Measurements from ENCODE around the gene NUDT9. TPM values are rescaled to one million over a fixed set of nuclear protein-coding genes. Genes with fewer than 3 reads are reported as not detected.
A peak's percentile ranks its signal among the peaks of the same experiment; 100 is the strongest.

Gene NUDT9
- total RNA-seq, 2 donors from 2014 or later, result 17.2 to 17.6 TPM

DNA sequence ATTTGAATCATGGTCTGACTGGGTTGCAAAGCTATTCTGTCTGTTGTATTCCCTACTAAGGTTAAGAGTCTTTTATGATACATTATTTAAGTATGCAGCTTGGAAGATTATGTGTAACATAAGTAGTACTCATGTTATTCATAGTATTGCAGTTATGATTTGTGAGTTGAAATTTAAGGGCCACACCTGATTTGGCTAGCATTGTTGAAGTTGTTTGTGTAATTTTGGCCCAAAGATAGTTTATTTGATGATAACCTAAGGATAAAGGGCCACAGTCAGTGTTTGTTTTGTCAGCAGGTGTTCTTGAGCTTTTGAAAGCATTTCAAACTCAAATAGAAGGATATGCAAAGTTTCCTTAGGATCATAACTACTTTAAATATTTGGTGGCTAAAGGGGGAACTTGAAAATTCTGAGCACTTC, 38.9 kb downstream of the NUDT9 start:
- H3K4me3 ChIP-seq, result no peak overlapping the region
- TF ChIP-seq, protein P1, sequence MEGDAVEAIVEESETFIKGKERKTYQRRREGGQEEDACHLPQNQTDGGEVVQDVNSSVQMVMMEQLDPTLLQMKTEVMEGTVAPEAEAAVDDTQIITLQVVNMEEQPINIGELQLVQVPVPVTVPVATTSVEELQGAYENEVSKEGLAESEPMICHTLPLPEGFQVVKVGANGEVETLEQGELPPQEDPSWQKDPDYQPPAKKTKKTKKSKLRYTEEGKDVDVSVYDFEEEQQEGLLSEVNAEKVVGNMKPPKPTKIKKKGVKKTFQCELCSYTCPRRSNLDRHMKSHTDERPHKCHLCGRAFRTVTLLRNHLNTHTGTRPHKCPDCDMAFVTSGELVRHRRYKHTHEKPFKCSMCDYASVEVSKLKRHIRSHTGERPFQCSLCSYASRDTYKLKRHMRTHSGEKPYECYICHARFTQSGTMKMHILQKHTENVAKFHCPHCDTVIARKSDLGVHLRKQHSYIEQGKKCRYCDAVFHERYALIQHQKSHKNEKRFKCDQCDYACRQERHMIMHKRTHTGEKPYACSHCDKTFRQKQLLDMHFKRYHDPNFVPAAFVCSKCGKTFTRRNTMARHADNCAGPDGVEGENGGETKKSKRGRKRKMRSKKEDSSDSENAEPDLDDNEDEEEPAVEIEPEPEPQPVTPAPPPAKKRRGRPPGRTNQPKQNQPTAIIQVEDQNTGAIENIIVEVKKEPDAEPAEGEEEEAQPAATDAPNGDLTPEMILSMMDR (IDR thresholded peaks at IDR 0.05), result no peak
- H3K27me3 ChIP-seq, result no peaks in the 10 kb centered on the region
- no peaks in the 10 kb centered on the region for H3K4me1 ChIP-seq
- no peak for DNase-seq (ENCODE audit: low spot score)
- H3K9me3 ChIP-seq, result no peaks in the 10 kb centered on the region
- no peaks in the 10 kb centered on the region for H3K36me3 ChIP-seq
- no peak overlapping the region for H3K27ac ChIP-seq

DNA sequence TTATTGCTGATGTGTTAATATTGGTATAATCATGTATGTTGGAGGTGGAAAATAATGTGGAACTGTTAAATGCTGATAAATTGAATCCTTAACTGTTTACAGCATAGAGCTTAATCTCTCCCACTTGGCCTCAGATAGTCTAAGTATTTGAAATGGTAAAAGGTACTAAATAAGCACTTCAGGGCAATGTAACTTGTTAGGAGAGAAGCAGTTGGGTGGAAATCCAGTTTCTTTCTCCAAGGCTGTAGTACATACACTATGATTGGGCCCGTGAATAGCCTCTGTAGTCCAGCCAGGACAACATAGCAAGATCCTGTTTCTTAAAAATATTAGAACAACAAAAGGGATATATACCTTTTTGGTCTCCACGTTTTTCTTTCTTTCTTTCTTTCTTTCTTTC, 39.7 kb downstream of the NUDT9 start:
- Histone ChIP-seq H3K27me3 (no peaks in the 10 kb centered on the region), H3K36me3 (no peaks in the 10 kb centered on the region), H3K4me1 (no peaks in the 10 kb centered on the region), H3K9me3 (no peaks in the 10 kb centered on the region), H3K27ac (no peak overlapping the region), H3K4me3 (no peak overlapping the region)
- DNase-seq (ENCODE audit: low spot score), result no peak
- TF ChIP-seq, protein P1 (IDR thresholded peaks at IDR 0.05), result no peak

DNA sequence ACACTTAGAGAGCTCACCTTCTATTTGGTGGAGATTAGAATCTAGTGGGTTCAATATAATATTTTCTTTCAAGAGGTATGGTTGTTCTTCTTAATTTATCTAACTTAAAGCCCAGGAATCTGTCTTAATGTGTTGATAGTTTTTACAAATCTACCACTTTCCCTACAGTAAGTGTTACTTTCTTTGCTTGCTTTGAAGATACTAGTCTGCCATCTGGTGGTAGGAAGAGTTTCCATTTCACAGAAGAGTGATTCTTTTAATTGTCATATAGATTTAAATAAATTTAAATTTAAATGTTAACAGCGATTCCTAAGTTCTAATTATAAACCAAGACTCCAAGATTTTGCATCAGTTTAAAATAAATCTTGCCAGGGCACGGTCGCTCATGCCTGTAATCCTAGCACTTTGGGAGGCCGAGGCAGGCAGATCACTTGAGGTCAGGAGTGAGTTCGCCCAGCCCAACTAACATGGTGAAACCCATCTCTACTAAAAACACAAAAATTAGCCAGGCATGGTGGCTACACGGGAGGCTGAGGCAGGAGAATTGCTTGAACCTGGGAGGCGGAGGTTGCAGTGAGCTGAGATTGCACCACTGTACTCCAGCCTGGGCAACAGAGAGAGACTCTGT, 43.5 kb downstream of the NUDT9 start:
- no peaks in the 10 kb centered on the region for H3K9me3 ChIP-seq
- H3K4me3 ChIP-seq, result no peak overlapping the region
- no peak for DNase-seq (ENCODE audit: low spot score)
- no peak overlapping the region for H3K27ac ChIP-seq
- no peaks in the 10 kb centered on the region for H3K36me3 ChIP-seq
- H3K4me1 ChIP-seq, result no peaks in the 10 kb centered on the region
- no peaks in the 10 kb centered on the region for H3K27me3 ChIP-seq
- TF ChIP-seq, protein P1 (IDR thresholded peaks at IDR 0.05), result peak; percentile 43 to 74

DNA sequence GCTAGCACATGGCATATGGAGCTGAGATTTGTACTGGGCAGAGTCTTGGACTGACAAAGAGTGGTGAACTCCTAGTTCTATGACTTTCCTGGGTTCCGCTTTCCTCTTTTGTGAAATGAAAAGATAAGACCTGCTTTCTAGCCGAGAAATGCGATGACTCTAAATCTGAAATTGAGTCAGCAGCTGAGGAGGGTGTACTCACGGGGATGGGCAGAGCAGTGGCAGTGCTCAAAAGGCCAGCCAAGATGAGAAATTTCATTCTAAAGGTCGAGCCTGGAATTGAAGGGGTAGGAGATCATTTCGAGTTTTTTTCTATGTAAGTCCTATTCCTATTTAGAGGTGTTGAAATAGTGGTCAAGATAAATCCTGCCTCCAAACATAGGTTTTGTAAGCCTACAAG, 47.0 kb downstream of the NUDT9 start:
- H3K27me3 ChIP-seq, result no peaks in the 10 kb centered on the region
- DNase-seq (ENCODE audit: low spot score), result no peak
- no peaks in the 10 kb centered on the region for H3K4me1 ChIP-seq
- no peak overlapping the region for H3K27ac ChIP-seq
- TF ChIP-seq, protein P1 (IDR thresholded peaks at IDR 0.05), result no peak
- H3K36me3 ChIP-seq, result peaks cover 9% of the 10 kb centered on the region
- H3K4me3 ChIP-seq, result no peak overlapping the region
- no peaks in the 10 kb centered on the region for H3K9me3 ChIP-seq

DNA sequence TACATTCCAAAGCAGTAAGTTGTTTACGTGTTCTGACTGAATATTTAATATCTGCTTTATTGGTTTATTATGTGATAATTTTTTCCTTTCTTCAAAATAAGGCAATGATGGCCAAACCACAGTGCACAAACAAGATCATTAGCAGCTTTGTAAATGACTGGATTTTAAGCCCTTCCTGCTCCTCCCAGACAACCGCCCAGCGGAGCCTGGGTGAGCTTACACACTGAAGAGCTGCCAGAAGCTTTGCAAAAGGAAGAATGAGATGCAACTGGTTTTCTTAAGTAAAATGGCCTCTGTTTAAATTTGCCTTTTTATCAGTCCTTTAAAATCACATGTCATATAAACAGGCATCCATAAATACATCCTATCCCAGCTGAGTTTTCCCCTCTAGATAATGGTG, 54.6 kb downstream of the NUDT9 start:
- H3K4me1 ChIP-seq, result no peaks in the 10 kb centered on the region
- no peak for DNase-seq (ENCODE audit: low spot score)
- no peaks in the 10 kb centered on the region for H3K9me3 ChIP-seq
- H3K4me3 ChIP-seq, result no peak overlapping the region
- TF ChIP-seq, protein P1 (IDR thresholded peaks at IDR 0.05), result no peak
- H3K27ac ChIP-seq, result peak overlapping the region in 1 of 2 donors; percentile 20
- H3K27me3 ChIP-seq, result no peaks in the 10 kb centered on the region
- peaks cover 57% of the 10 kb centered on the region for H3K36me3 ChIP-seq

DNA sequence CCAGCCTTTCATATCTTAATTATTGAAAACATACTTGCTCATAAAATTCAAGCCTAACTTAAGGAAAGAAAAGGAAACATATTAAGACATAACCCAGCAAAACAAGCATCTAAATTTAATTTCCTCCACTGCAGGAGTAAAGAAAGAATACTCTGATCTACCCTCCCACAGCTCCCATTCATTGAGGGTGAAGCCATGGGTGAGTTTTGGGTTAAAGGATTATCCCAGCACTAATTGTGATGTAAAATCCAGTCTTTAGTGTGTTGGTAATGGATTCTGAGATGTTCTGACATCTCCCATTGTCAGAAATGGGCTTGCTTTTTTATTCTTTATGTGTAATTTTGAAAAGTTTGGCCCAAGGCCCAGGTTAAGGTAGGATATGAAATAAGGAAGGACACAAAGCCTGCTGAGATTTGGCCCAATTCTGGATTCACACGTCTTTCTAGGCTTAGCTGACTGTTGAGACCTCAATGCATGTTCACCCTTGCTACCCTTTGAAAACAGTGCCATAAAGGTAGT, 56.4 kb downstream of the NUDT9 start:
- Histone ChIP-seq H3K9me3 (no peaks in the 10 kb centered on the region), H3K4me3 (no peak overlapping the region), H3K27me3 (no peaks in the 10 kb centered on the region), H3K27ac (no peak overlapping the region), H3K36me3 (peaks cover 57% of the 10 kb centered on the region), H3K4me1 (no peaks in the 10 kb centered on the region)
- DNase-seq (ENCODE audit: low spot score), result no peak
- TF ChIP-seq, protein P1 (IDR thresholded peaks at IDR 0.05), result no peak

All from right atrium auricular region (tissue), 2 donors.